GM21367 (cell line): ENCODE data around the gene ADARB2.

Experiments used
- ATAC-seq: cut with Tn5 transposase; IDR thresholded peaks from one replicate; pipeline ENCODE4 v1.9.1; 2021; ENCODE audit not compliant: unreplicated experiment

The ADARB2 gene

GRCh38 chr10:1736144-1736971 is 967 bp downstream of the ADARB2 start:
- ATAC-seq = no peak

- no peak for ATAC-seq
Observed at GRCh38 chr10:1735562-1735961, 1.8 kb downstream of the ADARB2 start.

- no peak for ATAC-seq
Observed at GRCh38 chr10:1734288-1734687, 3.0 kb downstream of the ADARB2 start.

GRCh38 chr10:1733720-1734119 is 3.6 kb downstream of the ADARB2 start:
- no peak for ATAC-seq

- no peak for ATAC-seq
Observed at GRCh38 chr10:1732564-1732996, 4.7 kb downstream of the ADARB2 start.

- ATAC-seq = no peak
Observed at GRCh38 chr10:1731592-1731991, 5.7 kb downstream of the ADARB2 start.

GRCh38 chr10:1729751-1730150 is 7.6 kb downstream of the ADARB2 start:
- no peak for ATAC-seq

GRCh38 chr10:1726861-1727260 is 10.5 kb downstream of the ADARB2 start:
- no peak for ATAC-seq

- no peak for ATAC-seq
Observed at GRCh38 chr10:1724921-1725488, 12.3 kb downstream of the ADARB2 start.

- ATAC-seq = no peak
Observed at GRCh38 chr10:1716839-1717238, 20.5 kb downstream of the ADARB2 start.

GRCh38 chr10:1715821-1716220 is 21.5 kb downstream of the ADARB2 start:
- ATAC-seq = peak; percentile 80

- ATAC-seq = no peak
Observed at GRCh38 chr10:1712944-1713671, 24.2 kb downstream of the ADARB2 start.

- ATAC-seq = no peak
Observed at GRCh38 chr10:1712314-1712713, 25.0 kb downstream of the ADARB2 start.

GRCh38 chr10:1709161-1709560 is 28.2 kb downstream of the ADARB2 start:
- no peak for ATAC-seq

- no peak for ATAC-seq
Observed at GRCh38 chr10:1708746-1709145, 28.6 kb downstream of the ADARB2 start.

- no peak for ATAC-seq
Observed at GRCh38 chr10:1706711-1707110, 30.6 kb downstream of the ADARB2 start.

GRCh38 chr10:1706256-1706655 is 31.1 kb downstream of the ADARB2 start:
- ATAC-seq = no peak

GRCh38 chr10:1698185-1698584 is 39.1 kb downstream of the ADARB2 start:
- no peak for ATAC-seq

- no peak for ATAC-seq
Observed at GRCh38 chr10:1696106-1696505, 41.2 kb downstream of the ADARB2 start.

GRCh38 chr10:1690086-1690485 is 47.2 kb downstream of the ADARB2 start:
- ATAC-seq = no peak

- ATAC-seq = no peak
Observed at GRCh38 chr10:1688531-1688930, 48.8 kb downstream of the ADARB2 start.

GRCh38 chr10:1687623-1688150 is 49.6 kb downstream of the ADARB2 start:
- no peak for ATAC-seq
